Measurements from ENCODE around the gene LILRA6. TPM values are rescaled to one million over a fixed set of nuclear protein-coding genes. Genes with fewer than 3 reads are reported as not detected.
"Not testable (repeated sequence)": the region's sequence is repeated elsewhere in the genome, so short reads cannot be mapped to it uniquely, and the experiment has no call there.

The LILRA6 gene
- total RNA-seq, 1 donor from 2014 or later: 4.3 TPM

- DNase-seq (ENCODE audit: low spot score): peak; percentile 84
Measured at GRCh38 chr19:54231077-54231931, 11.3 kb downstream of the LILRA6 start.

- no peak for DNase-seq (ENCODE audit: low spot score)
Measured at GRCh38 chr19:54230031-54230430, 12.6 kb downstream of the LILRA6 start.

- no peak for DNase-seq (ENCODE audit: low spot score)
Measured at GRCh38 chr19:54229146-54229545, 13.4 kb downstream of the LILRA6 start.

GRCh38 chr19:54224619-54225018 is 18.0 kb downstream of the LILRA6 start:
- not testable (repeated sequence) for DNase-seq (ENCODE audit: low spot score)

- DNase-seq (ENCODE audit: low spot score): not testable (repeated sequence)
Measured at GRCh38 chr19:54223937-54224281, 18.7 kb downstream of the LILRA6 start.

- DNase-seq (ENCODE audit: low spot score): not testable (repeated sequence)
Measured at GRCh38 chr19:54223277-54223936, 19.2 kb downstream of the LILRA6 start.

- DNase-seq (ENCODE audit: low spot score): not testable (repeated sequence)
Measured at GRCh38 chr19:54222474-54223276, 19.9 kb downstream of the LILRA6 start, which contains the start of gene LILRB3. Gene LILRB3, minus strand, starts transcription at chr19:54223007. Its CDS starts 31 bp downstream, at chr19:54222976.

- not testable (repeated sequence) for DNase-seq (ENCODE audit: low spot score)
Measured at GRCh38 chr19:54221947-54222346, 20.6 kb downstream of the LILRA6 start.

GRCh38 chr19:54219702-54220101 is 22.9 kb downstream of the LILRA6 start:
- DNase-seq (ENCODE audit: low spot score): not testable (repeated sequence)

- no peak for DNase-seq (ENCODE audit: low spot score)
Measured at GRCh38 chr19:54218960-54219661, 23.5 kb downstream of the LILRA6 start.

- no peak for DNase-seq (ENCODE audit: low spot score)
Measured at GRCh38 chr19:54218259-54218658, 24.3 kb downstream of the LILRA6 start.

GRCh38 chr19:54217517-54218247 is 24.9 kb downstream of the LILRA6 start:
- DNase-seq (ENCODE audit: low spot score): not testable (repeated sequence)

GRCh38 chr19:54216869-54217268 is 25.7 kb downstream of the LILRA6 start:
- DNase-seq (ENCODE audit: low spot score): no peak

GRCh38 chr19:54214734-54215133 is 27.9 kb downstream of the LILRA6 start:
- DNase-seq (ENCODE audit: low spot score): not testable (repeated sequence)

GRCh38 chr19:54214217-54214616 is 28.4 kb downstream of the LILRA6 start:
- not testable (repeated sequence) for DNase-seq (ENCODE audit: low spot score)

- DNase-seq (ENCODE audit: low spot score): no peak
Measured at GRCh38 chr19:54211235-54211634, 31.4 kb downstream of the LILRA6 start.

GRCh38 chr19:54209811-54210494 is 32.6 kb downstream of the LILRA6 start:
- peak; percentile 95 for DNase-seq (ENCODE audit: low spot score)

GRCh38 chr19:54209058-54209810 is 33.4 kb downstream of the LILRA6 start:
- no peak for DNase-seq (ENCODE audit: low spot score)

- no peak for DNase-seq (ENCODE audit: low spot score)
Measured at GRCh38 chr19:54208784-54209057, 33.9 kb downstream of the LILRA6 start.
